Ovary (tissue), 9 donors: Measurements from ENCODE around the gene CDX1. TPM values are rescaled to one million over a fixed set of nuclear protein-coding genes. Genes with fewer than 3 reads are reported as not detected.

Experiments
- DNase-seq, 5 donors: peaks; one replicate each; pipeline ENCODE4 v3.0.0-alpha.2; 2019 to 2020
- H3K27ac ChIP-seq, 2 donors: fragments of 200-600 bp; one replicate each; pipeline versions ENCODE4 v1.5.1 to v1.8.0; 2019 to 2022
- H3K27me3 ChIP-seq: fragments of 200-600 bp; one replicate; pipeline ENCODE4 v1.8.0; 2022
- H3K36me3 ChIP-seq: fragments of 200-600 bp; sonication (generic); one replicate; pipeline ENCODE4 v1.5.1; 2019
- H3K4me1 ChIP-seq: one replicate; pipeline ENCODE4 v1.8.1; 2013; ENCODE audit warnings: mild to moderate bottlenecking, moderate library complexity; ENCODE audit not compliant: insufficient read depth
- H3K4me3 ChIP-seq: fragments of 200-600 bp; sonication (generic); one replicate; pipeline ENCODE4 v1.5.1; 2017
- H3K9me3 ChIP-seq, 2 donors: fragments of 200-600 bp in 1 of 2; sonication (generic) in 1 of 2; one replicate each; pipeline versions ENCODE4 v1.5.1 to v1.8.1; 2013 to 2019; ENCODE audit warnings: mild to moderate bottlenecking in 1 of 2, moderate library complexity in 1 of 2
- EP300 ChIP-seq: sonication (generic); formaldehyde crosslinking; IDR thresholded peaks from one replicate; pipeline ENCODE4 v1.6.1; 2017; ENCODE audit warnings: antibody characterized with exemption
- POLR2A ChIP-seq: fragments of 450-650 bp; IDR thresholded peaks from one replicate; pipeline ENCODE4 v1.6.1; 2017; ENCODE audit warnings: antibody characterized with exemption, mild to moderate bottlenecking, moderate library complexity
- WGBS, 3 donors: extraction: QIAGEN DNeasy Blood & Tissue Kit in 1 of 3; methylation state at CpG; one replicate each; pipeline versions ENCODE4 v1.1.5 to v1.1.7; 2013 to 2017; 5-methylcytosine and 5-hydroxymethylcytosine counted together
- intact Hi-C, 4 donors: fragments of 100-400 bp; cut with DNase I; formaldehyde crosslinking; loops; one replicate each; pipeline versions ENCODE4 v1.11.0 to v1.15.1; 2022 to 2023
- polyA plus RNA-seq, 2 donors: library from polyadenylated mRNA; stranded (reverse); fragments of 200-250 nt in 1 of 2; fragments of 350-450 nt in 1 of 2; fragmentation: Illumina TruSeq in 1 of 2; extraction: RNeasy Lipid Tissue Mini Kit (QIAGEN cat#74804) in 1 of 2; gene quantifications; one replicate each; pipeline ENCODE4 v1.2.3, GENCODE V29; 2013 to 2014
- total RNA-seq, 7 donors: library from RNA; depleted of rRNA in 2 of 7; stranded (reverse); fragments of >200 nt in 2 of 7; fragmentation: NEBNext Ultra II Directional in 3 of 7; extraction: Animal tissue kit (Norgen Biotek cat#: 25700) in 3 of 7; gene quantifications; one replicate each; pipeline versions ENCODE4 v1.1.0 to v1.2.4, GENCODE V29; 2016 to 2023
- TF ChIP-seq, protein P1 (sequence below), 3 donors: fragments of 450-650 bp in 2 of 3; fragments of 200-600 bp in 1 of 3; IDR thresholded peaks; one replicate each; pipeline versions ENCODE4 v1.5.1 to v1.8.0; 2016 to 2022; ENCODE audit warnings: antibody characterized with exemption in 3 of 3, mild to moderate bottlenecking in 1 of 3
- donor health status: DM: no; HTN: no; CAD: no; lungs with moderate emphysema.
- donor health status: DM: no; HTN: no; CAD: no.
- donor health status: Bipolar disorder and iron deficiency.
- donor health status: DM: yes; HTN: yes; CAD: no.
- donor health status: DM: no; HTN: no; CAD: no.
- donor health status: DM: yes; HTN: yes; CAD: no.

The CDX1 gene
- total and polyA plus RNA-seq, 9 donors = 0.18 to 1.4 (median 0.58) TPM

DNA sequence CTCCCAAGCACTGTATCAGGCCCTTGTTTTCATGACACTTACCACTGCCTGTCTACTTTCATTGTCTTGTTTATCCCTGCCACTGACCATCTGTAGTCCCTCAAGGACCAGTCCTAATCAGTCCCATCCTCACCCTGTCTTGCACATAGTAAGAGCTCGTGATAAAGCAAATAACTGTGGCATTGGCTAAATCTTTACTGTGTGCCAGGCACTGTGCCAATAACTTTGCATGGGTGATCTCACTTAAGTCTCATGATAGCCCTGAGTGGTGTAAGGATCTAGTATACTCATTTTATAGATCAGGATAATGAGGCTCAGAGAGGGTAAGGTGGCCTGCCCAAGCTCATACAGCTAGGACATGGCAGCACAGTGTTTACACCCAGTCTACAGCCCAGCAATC, 5.6 kb downstream of the CDX1 start:
- H3K36me3 ChIP-seq = no peaks in the 10 kb centered on the region
- H3K9me3 ChIP-seq = no peaks in the 10 kb centered on the region
- no peak overlapping the region for H3K4me3 ChIP-seq
- intact Hi-C loops = loop anchor here in 1 of 4 donors (5.0 kb wide), 1 partner anchor 40 kb away; no protein-coding TSS in a partner anchor
- no peaks in the 10 kb centered on the region for H3K27me3 ChIP-seq
- peaks cover 3% of the 10 kb centered on the region for H3K4me1 ChIP-seq
- 73 to 85% (median 79%) methylated on average over 1 of the region's 1 CpG for WGBS, 3 donors
- DNase-seq = no peak
- no peak overlapping the region for H3K27ac ChIP-seq
- TF ChIP-seq EP300 (no peak), POLR2A (no peak)
- TF ChIP-seq, protein P1, sequence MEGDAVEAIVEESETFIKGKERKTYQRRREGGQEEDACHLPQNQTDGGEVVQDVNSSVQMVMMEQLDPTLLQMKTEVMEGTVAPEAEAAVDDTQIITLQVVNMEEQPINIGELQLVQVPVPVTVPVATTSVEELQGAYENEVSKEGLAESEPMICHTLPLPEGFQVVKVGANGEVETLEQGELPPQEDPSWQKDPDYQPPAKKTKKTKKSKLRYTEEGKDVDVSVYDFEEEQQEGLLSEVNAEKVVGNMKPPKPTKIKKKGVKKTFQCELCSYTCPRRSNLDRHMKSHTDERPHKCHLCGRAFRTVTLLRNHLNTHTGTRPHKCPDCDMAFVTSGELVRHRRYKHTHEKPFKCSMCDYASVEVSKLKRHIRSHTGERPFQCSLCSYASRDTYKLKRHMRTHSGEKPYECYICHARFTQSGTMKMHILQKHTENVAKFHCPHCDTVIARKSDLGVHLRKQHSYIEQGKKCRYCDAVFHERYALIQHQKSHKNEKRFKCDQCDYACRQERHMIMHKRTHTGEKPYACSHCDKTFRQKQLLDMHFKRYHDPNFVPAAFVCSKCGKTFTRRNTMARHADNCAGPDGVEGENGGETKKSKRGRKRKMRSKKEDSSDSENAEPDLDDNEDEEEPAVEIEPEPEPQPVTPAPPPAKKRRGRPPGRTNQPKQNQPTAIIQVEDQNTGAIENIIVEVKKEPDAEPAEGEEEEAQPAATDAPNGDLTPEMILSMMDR (IDR thresholded peaks at IDR 0.05) = no peak

DNA sequence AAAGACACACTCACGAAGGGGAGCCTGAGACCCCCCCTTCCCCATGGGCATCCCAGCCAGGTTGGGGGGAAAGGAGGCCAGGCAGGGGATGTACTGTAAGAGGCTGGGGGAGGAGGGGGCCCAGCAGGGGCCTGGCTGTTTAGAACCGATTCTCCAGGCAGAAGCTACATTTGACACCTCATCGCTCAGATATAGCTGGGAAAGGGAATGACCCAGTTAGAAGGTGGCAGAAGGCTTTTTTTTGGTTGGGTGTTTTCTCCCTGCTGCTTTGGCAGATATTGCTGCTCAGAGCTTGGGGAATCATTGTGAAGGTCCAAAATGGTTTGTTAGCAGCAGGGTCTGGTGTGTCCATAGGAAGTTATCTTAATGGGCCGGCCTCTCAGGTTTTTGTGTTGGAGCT, 6.0 kb downstream of the CDX1 start:
- TF ChIP-seq, protein P1 (IDR thresholded peaks at IDR 0.05) = no peak
- no peak for TF ChIP-seq POLR2A
- TF ChIP-seq EP300 = no peak
- Histone ChIP-seq H3K9me3 (no peaks in the 10 kb centered on the region), H3K4me1 (peaks cover 3% of the 10 kb centered on the region), H3K36me3 (no peaks in the 10 kb centered on the region), H3K4me3 (no peak overlapping the region), H3K27ac (no peak overlapping the region), H3K27me3 (no peaks in the 10 kb centered on the region)
- 77 to 89% (median 89%) methylated on average over 4 of the region's 4 CpGs for WGBS, 3 donors
- DNase-seq = no peak
- intact Hi-C loops = loop anchor here in 1 of 4 donors (5.0 kb wide), 1 partner anchor 40 kb away; no protein-coding TSS in a partner anchor

DNA sequence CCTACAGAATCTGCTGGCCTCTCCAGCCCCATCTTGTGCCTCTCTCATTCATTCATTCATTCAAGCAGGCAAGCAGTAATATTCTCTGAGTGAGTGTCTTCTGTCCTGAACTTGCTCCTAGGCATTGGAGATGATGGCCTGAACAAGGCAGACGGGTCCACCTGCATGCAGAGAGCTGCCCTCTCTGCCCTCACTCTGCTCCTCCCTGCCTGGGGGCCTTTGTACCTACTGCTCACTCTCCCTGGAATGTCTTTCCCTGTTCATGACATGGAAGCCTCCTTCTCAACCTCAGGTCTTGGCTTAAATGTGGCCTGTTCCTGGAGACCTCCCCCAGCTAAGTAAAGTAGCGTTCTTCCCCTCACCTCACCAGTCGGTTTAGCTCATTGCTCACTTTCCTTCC, 6.6 kb downstream of the CDX1 start:
- 89 to 95% (median 90%) methylated on average over 3 of the region's 3 CpGs for WGBS, 3 donors
- no peaks in the 10 kb centered on the region for H3K9me3 ChIP-seq
- intact Hi-C loops = loop anchor here in 1 of 4 donors (5.0 kb wide), 1 partner anchor 41 kb away; no protein-coding TSS in a partner anchor
- no peaks in the 10 kb centered on the region for H3K36me3 ChIP-seq
- no peak for DNase-seq
- peaks cover 3% of the 10 kb centered on the region for H3K4me1 ChIP-seq
- TF ChIP-seq, protein P1 (IDR thresholded peaks at IDR 0.05) = no peak
- TF ChIP-seq POLR2A = no peak
- TF ChIP-seq EP300 = no peak
- no peak overlapping the region for H3K27ac ChIP-seq
- no peak overlapping the region for H3K4me3 ChIP-seq
- no peaks in the 10 kb centered on the region for H3K27me3 ChIP-seq

DNA sequence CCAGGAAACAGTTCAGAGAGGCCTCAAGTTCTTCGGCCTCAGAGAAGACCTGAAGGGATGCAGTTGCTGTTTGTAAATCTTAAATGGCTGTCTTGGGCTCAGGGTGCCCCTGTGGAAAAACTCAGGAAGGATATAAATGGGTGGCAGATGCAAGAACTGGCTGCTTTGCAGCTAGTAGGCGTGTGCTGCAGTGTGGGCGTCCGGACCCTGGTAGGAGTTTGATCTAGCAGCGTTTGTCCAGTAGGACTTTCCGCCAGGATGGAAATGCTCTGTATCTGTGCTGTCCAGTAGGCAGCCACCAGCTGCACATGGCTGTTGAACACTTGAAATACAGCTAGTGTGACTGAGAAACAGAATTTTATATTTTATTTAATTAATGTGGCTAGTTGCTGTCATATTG, 7.7 kb downstream of the CDX1 start:
- H3K4me3 ChIP-seq = no peak overlapping the region
- H3K4me1 ChIP-seq = peaks cover 3% of the 10 kb centered on the region
- no peaks in the 10 kb centered on the region for H3K36me3 ChIP-seq
- 83 to 94% (median 89%) methylated on average over 6 of the region's 6 CpGs for WGBS, 3 donors
- H3K9me3 ChIP-seq = no peaks in the 10 kb centered on the region
- no peak for DNase-seq
- TF ChIP-seq EP300 (no peak), POLR2A (no peak)
- TF ChIP-seq, protein P1 (IDR thresholded peaks at IDR 0.05) = no peak
- no peaks in the 10 kb centered on the region for H3K27me3 ChIP-seq
- H3K27ac ChIP-seq = no peak overlapping the region
- intact Hi-C loops = loop anchor here in 1 of 4 donors (5.0 kb wide), 1 partner anchor 42 kb away; no protein-coding TSS in a partner anchor
